Immature natural killer cell (primary cell): Measurements from ENCODE around the gene VPS4B. TPM values are rescaled to one million over a fixed set of nuclear protein-coding genes. Genes with fewer than 3 reads are reported as not detected.

Experiments used
- DNase-seq, 3 donors: peaks; one replicate each; pipeline ENCODE4 v3.0.0; 2022; ENCODE audit warnings: mixed read lengths in 1 of 3
- H3K27ac Mint-ChIP-seq, 6 donors: one replicate each; pipeline ENCODE4 v1.8.0; 2020; ENCODE audit warnings: mixed read lengths in 6 of 6, mild to moderate bottlenecking in 5 of 6, inconsistent platforms in 4 of 6, moderate library complexity in 3 of 6
- H3K27me3 Mint-ChIP-seq, 3 donors: one replicate each; pipeline ENCODE4 v1.8.0; 2020 to 2021; ENCODE audit warnings: low read depth in 3 of 3, mild to moderate bottlenecking in 3 of 3, mixed read lengths in 3 of 3, moderate library complexity in 3 of 3, inconsistent platforms in 1 of 3
- H3K36me3 Mint-ChIP-seq, 3 donors: one replicate each; pipeline ENCODE4 v1.8.0; 2020; ENCODE audit warnings: mixed read lengths in 3 of 3, inconsistent platforms in 2 of 3, mild to moderate bottlenecking in 2 of 3
- H3K4me1 Mint-ChIP-seq, 2 donors: one replicate each; pipeline ENCODE4 v1.8.0; 2020; ENCODE audit warnings: inconsistent platforms in 2 of 2, mild to moderate bottlenecking in 2 of 2, mixed read lengths in 2 of 2, moderate library complexity in 1 of 2
- H3K4me3 Mint-ChIP-seq, 5 donors: one replicate each; pipeline ENCODE4 v1.8.0; 2020; ENCODE audit warnings: mild to moderate bottlenecking in 5 of 5, mixed read lengths in 5 of 5, inconsistent platforms in 3 of 5, moderate library complexity in 3 of 5
- H3K9me3 Mint-ChIP-seq, 6 donors: one replicate each; pipeline ENCODE4 v1.8.0; 2020; ENCODE audit warnings: mild to moderate bottlenecking in 6 of 6, mixed read lengths in 6 of 6, inconsistent platforms in 4 of 6, moderate library complexity in 3 of 6
- polyA plus RNA-seq, 3 donors: library from polyadenylated mRNA; unstranded; fragments of 300-500 nt; fragmentation: Illumina TruSeq; gene quantifications; one replicate each; pipeline ENCODE4 v1.2.3, GENCODE V29; 2021

The VPS4B gene
- polyA plus RNA-seq, 3 donors from 2014 or later = 63.5 to 99.1 (median 75.5) TPM

GRCh38 chr18:63346480-63347183 is 75.6 kb downstream of the VPS4B start:
- no peak for DNase-seq
- Mint-ChIP-seq H3K27ac (no peak overlapping the region), H3K4me1 (no peaks in the 10 kb centered on the region)

GRCh38 chr18:63346031-63346430 is 76.2 kb downstream of the VPS4B start:
- no peaks in the 10 kb centered on the region for H3K9me3 Mint-ChIP-seq
- DNase-seq = no peak
- H3K4me1 Mint-ChIP-seq = no peaks in the 10 kb centered on the region
- H3K27ac Mint-ChIP-seq = no peak overlapping the region
- H3K4me3 Mint-ChIP-seq = no peak overlapping the region
- H3K27me3 Mint-ChIP-seq = peaks cover 0 to 2% (median 1%) of the 10 kb centered on the region in 3 donors
- H3K36me3 Mint-ChIP-seq = peaks cover 12 to 26% (median 20%) of the 10 kb centered on the region in 3 donors

More at GRCh38 chr18:63346480-63347183, 75.6 kb downstream of the VPS4B start:
- no peaks in the 10 kb centered on the region for H3K9me3 Mint-ChIP-seq
- peaks cover 0 to 2% (median 1%) of the 10 kb centered on the region in 3 donors for H3K27me3 Mint-ChIP-seq
- no peak overlapping the region for H3K4me3 Mint-ChIP-seq
- H3K36me3 Mint-ChIP-seq = peaks cover 12 to 23% (median 20%) of the 10 kb centered on the region in 3 donors

- DNase-seq = no peak
- no peak overlapping the region for H3K4me3 Mint-ChIP-seq
- H3K36me3 Mint-ChIP-seq = peaks cover 12 to 28% (median 20%) of the 10 kb centered on the region in 3 donors
- H3K27ac Mint-ChIP-seq = peak overlapping the region in 2 of 6 donors; percentile 2 to 16
- no peaks in the 10 kb centered on the region for H3K4me1 Mint-ChIP-seq
- no peaks in the 10 kb centered on the region for H3K9me3 Mint-ChIP-seq
- H3K27me3 Mint-ChIP-seq = peaks cover 0 to 1% (median 0%) of the 10 kb centered on the region in 3 donors
These were observed 77.4 kb downstream of the VPS4B start for GRCh38 chr18:63344918-63345317.

GRCh38 chr18:63344263-63344662 is 78.0 kb downstream of the VPS4B start:
- no peaks in the 10 kb centered on the region for H3K4me1 Mint-ChIP-seq
- H3K9me3 Mint-ChIP-seq = no peaks in the 10 kb centered on the region
- peaks cover 0 to 1% (median 0%) of the 10 kb centered on the region in 3 donors for H3K27me3 Mint-ChIP-seq
- H3K36me3 Mint-ChIP-seq = peaks cover 7 to 28% (median 20%) of the 10 kb centered on the region in 3 donors
- H3K27ac Mint-ChIP-seq = no peak overlapping the region
- no peak for DNase-seq
- H3K4me3 Mint-ChIP-seq = no peak overlapping the region

GRCh38 chr18:63342206-63342605 is 80.1 kb downstream of the VPS4B start:
- H3K9me3 Mint-ChIP-seq = no peaks in the 10 kb centered on the region
- no peak overlapping the region for H3K4me3 Mint-ChIP-seq
- peaks cover 4 to 29% (median 15%) of the 10 kb centered on the region in 3 donors for H3K36me3 Mint-ChIP-seq
- DNase-seq = peak; percentile 13 to 46 (median 23)
- no peak overlapping the region for H3K27ac Mint-ChIP-seq
- H3K27me3 Mint-ChIP-seq = peaks cover 0 to 1% (median 0%) of the 10 kb centered on the region in 3 donors
- no peaks in the 10 kb centered on the region for H3K4me1 Mint-ChIP-seq

GRCh38 chr18:63339920-63340484 is 82.3 kb downstream of the VPS4B start:
- Mint-ChIP-seq H3K9me3 (no peaks in the 10 kb centered on the region), H3K4me1 (no peaks in the 10 kb centered on the region), H3K4me3 (no peak overlapping the region), H3K27ac (peak overlapping the region in 1 of 6 donors; percentile 30), H3K36me3 (peaks cover 4 to 32% (median 15%) of the 10 kb centered on the region in 3 donors), H3K27me3 (peaks cover 0 to 1% (median 0%) of the 10 kb centered on the region in 3 donors)
- peak in 2 of 3 donors; percentile 31 to 45 for DNase-seq

Other genes with a start within 250 kb of the VPS4B start
- gene BCL2, start 102.7 kb downstream of the VPS4B start, polyA plus RNA-seq = 1 to 10 TPM; 5.1 to 8.0 (median 5.7) TPM
- gene KDSR, start 55.3 kb downstream of the VPS4B start, polyA plus RNA-seq = 10 to 100 TPM; 37.7 to 45.6 (median 39.2) TPM
- not detected for gene SERPINB5, start 54.5 kb upstream of the VPS4B start, polyA plus RNA-seq
- gene SERPINB12, start 119.9 kb upstream of the VPS4B start, polyA plus RNA-seq = not detected
- gene SERPINB13, start 164.9 kb upstream of the VPS4B start, polyA plus RNA-seq = not detected
- gene SERPINB4, start 221.8 kb upstream of the VPS4B start, polyA plus RNA-seq = not detected
- gene SERPINB3, start 239.4 kb upstream of the VPS4B start, polyA plus RNA-seq = not detected